Type B pancreatic cell (in vitro differentiated cells): ENCODE measurements around the gene ZNF462. TPM values are rescaled to one million over a fixed set of nuclear protein-coding genes. Genes with fewer than 3 reads are reported as not detected.

Source experiments
- DNase-seq: peaks from one replicate; pipeline ENCODE4 v3.0.0; 2021; ENCODE audit warnings: mixed read lengths; ENCODE audit not compliant: unreplicated experiment; ENCODE audit errors: extremely low spot score
- H3K27ac Mint-ChIP-seq: 2 replicates; pipeline ENCODE4 v1.8.0; 2021; ENCODE audit warnings: mild to moderate bottlenecking, mixed read lengths
- H3K27me3 Mint-ChIP-seq: 2 replicates; pipeline ENCODE4 v1.8.0; 2021; ENCODE audit warnings: mixed read lengths
- H3K36me3 Mint-ChIP-seq: 2 replicates; pipeline ENCODE4 v1.8.0; 2021; ENCODE audit warnings: mixed read lengths
- H3K4me1 Mint-ChIP-seq: one replicate; pipeline ENCODE4 v1.8.0; 2021; ENCODE audit warnings: mixed read lengths; ENCODE audit not compliant: unreplicated experiment
- H3K4me3 Mint-ChIP-seq: 2 replicates; pipeline ENCODE4 v1.8.0; 2021; ENCODE audit warnings: mild to moderate bottlenecking, mixed read lengths
- H3K9me3 Mint-ChIP-seq: 2 replicates; pipeline ENCODE4 v1.8.0; 2021; ENCODE audit warnings: mixed read lengths
- CTCF ChIP-seq: fragments of 200-600 bp; sonication (generic); conservative IDR thresholded peaks from 2 replicates; pipeline ENCODE4 v1.5.0; 2021; ENCODE audit warnings: antibody characterized with exemption, mild to moderate bottlenecking
- total RNA-seq: library from RNA; stranded (reverse); gene quantifications from 2 replicates; pipeline ENCODE4 v1.2.1, GENCODE V29; 2021; ENCODE audit warnings: low replicate concordance

ZNF462 gene
- total RNA-seq, 1 donor from 2014 or later = 124 TPM

GRCh38 chr9:106947106-106947900 lies 84.3 kb downstream of the ZNF462 start:
- Mint-ChIP-seq H3K4me1 (peaks cover 6% of the 10 kb centered on the region), H3K9me3 (no peaks in the 10 kb centered on the region), H3K27ac (no peak overlapping the region), H3K36me3 (peaks cover 50% of the 10 kb centered on the region), H3K4me3 (no peak overlapping the region), H3K27me3 (no peaks in the 10 kb centered on the region)
- no peak for TF ChIP-seq CTCF
- no peak for DNase-seq

- Mint-ChIP-seq H3K27me3 (no peaks in the 10 kb centered on the region), H3K27ac (no peak overlapping the region), H3K4me1 (peaks cover 4% of the 10 kb centered on the region), H3K9me3 (no peaks in the 10 kb centered on the region), H3K36me3 (peaks cover 59% of the 10 kb centered on the region), H3K4me3 (no peak overlapping the region)
- DNase-seq = no peak
- no peak for TF ChIP-seq CTCF
Observed at GRCh38 chr9:106953174-106953573, 90.2 kb downstream of the ZNF462 start.

GRCh38 chr9:106954558-106954957 lies 91.6 kb downstream of the ZNF462 start:
- Mint-ChIP-seq H3K27me3 (no peaks in the 10 kb centered on the region), H3K4me1 (peaks cover 4% of the 10 kb centered on the region), H3K27ac (no peak overlapping the region), H3K9me3 (no peaks in the 10 kb centered on the region), H3K4me3 (no peak overlapping the region), H3K36me3 (peaks cover 64% of the 10 kb centered on the region)
- DNase-seq = no peak
- TF ChIP-seq CTCF = no peak

GRCh38 chr9:106954974-106955850 lies 92.2 kb downstream of the ZNF462 start:
- no peaks in the 10 kb centered on the region for H3K27me3 Mint-ChIP-seq
- H3K27ac Mint-ChIP-seq = no peak overlapping the region
- H3K36me3 Mint-ChIP-seq = peaks cover 60% of the 10 kb centered on the region
- no peak for DNase-seq
- H3K9me3 Mint-ChIP-seq = no peaks in the 10 kb centered on the region
- peaks cover 4% of the 10 kb centered on the region for H3K4me1 Mint-ChIP-seq
- TF ChIP-seq CTCF = no peak
- no peak overlapping the region for H3K4me3 Mint-ChIP-seq

GRCh38 chr9:106956971-106957370 lies 94.0 kb downstream of the ZNF462 start:
- no peak overlapping the region for H3K4me3 Mint-ChIP-seq
- H3K36me3 Mint-ChIP-seq = peaks cover 74% of the 10 kb centered on the region
- no peak for DNase-seq
- H3K4me1 Mint-ChIP-seq = peaks cover 9% of the 10 kb centered on the region
- no peaks in the 10 kb centered on the region for H3K27me3 Mint-ChIP-seq
- H3K27ac Mint-ChIP-seq = peak overlapping the region; percentile 27
- TF ChIP-seq CTCF = no peak
- no peaks in the 10 kb centered on the region for H3K9me3 Mint-ChIP-seq
